BJ (cell line): ENCODE measurements around the gene MEG3. TPM values are rescaled to one million over a fixed set of nuclear protein-coding genes. Genes with fewer than 3 reads are reported as not detected.
A peak's percentile ranks its signal among the peaks of the same experiment; 100 is the strongest.

Experiments
- CTCF ChIA-PET: fragments of 350-600 bp; formaldehyde crosslinking; extraction: SDS; loops from one replicate; lab custom pipeline; 2021; ENCODE audit warnings: antibody characterized with exemption, inconsistent platforms; lab: Yijun Ruan, JAX
- POLR2A ChIA-PET: fragments of 300-600 bp; sonication (Branson Sonifier 250); formaldehyde crosslinking; extraction: SDS; loops from one replicate; lab custom pipeline; 2021; ENCODE audit warnings: antibody characterized with exemption; lab: Charles Lee
- DNase-seq: peaks from one replicate; pipeline ENCODE4 v3.0.0-alpha.2; 2011; ENCODE audit warnings: low read depth
- H3K27me3 ChIP-seq: 2 replicates; pipeline ENCODE4 v1.6.0; 2011; ENCODE audit warnings: low read length; ENCODE audit not compliant: control insufficient read depth, insufficient read depth
- H3K36me3 ChIP-seq: 2 replicates; pipeline ENCODE4 v1.5.1; 2011; ENCODE audit warnings: low read length; ENCODE audit not compliant: control insufficient read depth, insufficient read depth
- H3K4me3 ChIP-seq: 2 replicates; pipeline ENCODE4 v1.5.1; 2011; ENCODE audit warnings: low read depth, mild to moderate bottlenecking, control low read depth, low read length
- polyA plus RNA-seq: library from polyadenylated mRNA; depleted of rRNA; stranded (reverse); fragments of >200 nt; gene quantifications from 2 replicates; pipeline ENCODE4 v1.2.3, GENCODE V29; 2011
- TF ChIP-seq, protein P1 (sequence below): IDR thresholded peaks from 2 replicates; pipeline ENCODE4 v1.5.1; 2011; ENCODE audit warnings: low read depth, mild to moderate bottlenecking, control low read depth, inconsistent platforms, low read length, moderate library complexity; ENCODE audit not compliant: insufficient read depth

MEG3 gene
- polyA plus RNA-seq, 1 experiment, result 234 TPM

DNA sequence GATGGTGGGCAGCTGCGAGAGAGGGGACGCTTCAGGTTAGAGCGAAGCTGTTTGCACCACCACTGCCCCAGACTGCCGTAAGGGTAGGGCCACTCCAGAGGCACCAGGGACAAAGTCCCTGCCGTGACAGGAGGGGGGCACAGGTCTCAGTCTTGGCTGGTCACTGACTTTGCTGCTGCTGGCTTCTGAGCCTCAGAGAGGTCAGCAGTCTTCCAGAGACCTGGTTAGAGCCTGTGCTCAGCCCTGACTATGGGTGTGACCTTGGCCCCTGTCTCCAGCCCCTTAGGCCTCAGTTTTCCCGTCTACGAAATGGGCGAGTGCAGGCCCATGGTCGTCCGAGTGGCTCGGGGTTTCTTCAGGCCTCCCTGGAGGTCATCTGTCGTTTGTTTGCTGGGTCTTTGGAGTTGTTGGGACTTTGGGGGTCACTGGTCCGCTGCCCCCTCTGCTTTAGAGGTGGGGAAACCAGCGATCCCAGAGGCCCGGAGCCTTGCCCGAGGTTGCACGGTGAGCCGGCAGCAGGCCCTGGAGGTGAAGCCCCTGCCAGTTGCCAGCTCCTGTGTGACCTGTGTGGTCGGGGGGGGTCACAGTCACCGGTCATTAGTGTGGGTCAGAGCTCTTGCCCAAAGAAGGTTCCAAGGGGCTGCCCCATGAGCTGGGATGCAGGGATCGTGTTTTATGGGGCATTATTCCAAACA lies 15.3 kb downstream of the MEG3 start:
- Histone ChIP-seq H3K4me3 (no peak overlapping the region), H3K36me3 (peaks cover 34% of the 10 kb centered on the region), H3K27me3 (no peaks in the 10 kb centered on the region)
- ChIA-PET POLR2A (no interaction called here), CTCF (interaction anchor here (0.6 to 1.7 kb wide), 3 partner anchors 12 to 456 kb away, joined by 3 to 5 read pairs (median 3); no protein-coding TSS in a partner anchor)
- TF ChIP-seq, protein P1, sequence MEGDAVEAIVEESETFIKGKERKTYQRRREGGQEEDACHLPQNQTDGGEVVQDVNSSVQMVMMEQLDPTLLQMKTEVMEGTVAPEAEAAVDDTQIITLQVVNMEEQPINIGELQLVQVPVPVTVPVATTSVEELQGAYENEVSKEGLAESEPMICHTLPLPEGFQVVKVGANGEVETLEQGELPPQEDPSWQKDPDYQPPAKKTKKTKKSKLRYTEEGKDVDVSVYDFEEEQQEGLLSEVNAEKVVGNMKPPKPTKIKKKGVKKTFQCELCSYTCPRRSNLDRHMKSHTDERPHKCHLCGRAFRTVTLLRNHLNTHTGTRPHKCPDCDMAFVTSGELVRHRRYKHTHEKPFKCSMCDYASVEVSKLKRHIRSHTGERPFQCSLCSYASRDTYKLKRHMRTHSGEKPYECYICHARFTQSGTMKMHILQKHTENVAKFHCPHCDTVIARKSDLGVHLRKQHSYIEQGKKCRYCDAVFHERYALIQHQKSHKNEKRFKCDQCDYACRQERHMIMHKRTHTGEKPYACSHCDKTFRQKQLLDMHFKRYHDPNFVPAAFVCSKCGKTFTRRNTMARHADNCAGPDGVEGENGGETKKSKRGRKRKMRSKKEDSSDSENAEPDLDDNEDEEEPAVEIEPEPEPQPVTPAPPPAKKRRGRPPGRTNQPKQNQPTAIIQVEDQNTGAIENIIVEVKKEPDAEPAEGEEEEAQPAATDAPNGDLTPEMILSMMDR, result no peak
- DNase-seq, result no peak

DNA sequence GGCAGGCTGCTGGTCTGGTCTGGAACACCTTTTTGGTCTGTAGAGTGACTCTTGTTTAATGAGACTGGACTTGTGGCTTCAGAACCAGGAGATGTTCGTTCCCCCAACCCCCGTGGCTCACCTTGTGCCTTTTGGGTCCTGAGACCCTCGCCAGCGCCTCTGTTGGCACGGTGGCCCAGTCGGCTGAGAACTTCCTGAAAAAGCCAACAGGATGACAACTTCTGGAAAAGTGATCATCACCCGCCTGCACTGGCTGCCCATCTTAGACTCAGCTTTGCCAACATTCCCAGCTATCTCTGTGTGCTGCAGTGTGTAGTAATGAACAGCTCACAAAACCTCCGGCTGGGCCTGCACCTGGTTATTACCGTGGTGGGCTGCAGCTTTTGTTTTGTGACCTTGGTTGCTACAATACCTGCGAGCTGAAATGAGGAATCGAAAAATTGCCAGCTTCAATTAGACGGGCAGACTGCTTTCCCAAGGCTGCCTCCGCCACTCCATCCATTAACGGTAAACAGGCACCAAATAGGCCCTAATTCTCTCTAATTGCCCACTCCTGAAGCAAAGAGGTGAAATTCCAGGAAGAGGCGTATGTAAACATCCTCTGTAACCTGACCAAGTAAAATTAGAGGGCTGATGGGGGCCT lies 16.0 kb downstream of the MEG3 start:
- POLR2A ChIA-PET, result no interaction called here
- no peak overlapping the region for H3K4me3 ChIP-seq

DNA sequence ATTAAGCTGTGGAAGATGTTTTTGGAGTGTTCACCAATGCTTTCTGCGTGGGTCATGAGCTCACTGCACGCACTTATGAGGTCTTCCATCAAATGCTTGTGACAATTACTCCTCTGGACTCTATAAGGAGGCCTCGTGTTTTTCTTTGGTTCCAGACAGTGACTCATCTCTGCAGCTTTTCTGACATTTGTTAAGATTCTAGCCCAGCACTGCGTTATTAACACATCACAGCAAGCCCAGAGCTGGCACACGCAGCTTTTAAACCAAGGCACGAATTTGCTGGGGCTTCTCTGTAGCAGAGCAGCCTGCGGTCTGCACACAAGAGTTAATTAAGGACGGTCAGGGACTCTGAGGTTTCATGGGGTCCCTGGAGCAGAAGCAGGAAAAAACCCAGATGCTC lies 16.9 kb downstream of the MEG3 start:
- Histone ChIP-seq H3K27me3 (no peaks in the 10 kb centered on the region), H3K36me3 (peaks cover 26% of the 10 kb centered on the region), H3K4me3 (no peak overlapping the region)
- CTCF ChIA-PET, result interaction anchor here (1.2 to 1.5 kb wide), 3 partner anchors 12 to 425 kb away, joined by 3 to 5 read pairs (median 3); no protein-coding TSS in a partner anchor
- TF ChIP-seq, protein P1, result no peak
- DNase-seq, result peak; percentile 70
- POLR2A ChIA-PET, result no interaction called here

More for the DNA sequence above, 16.0 kb downstream of the MEG3 start:
- no peak for DNase-seq
- H3K27me3 ChIP-seq, result no peaks in the 10 kb centered on the region
- CTCF ChIA-PET, result interaction anchor here (1.2 to 1.7 kb wide), 4 partner anchors 13 to 457 kb away, joined by 3 to 5 read pairs (median 4); no protein-coding TSS in a partner anchor
- peaks cover 32% of the 10 kb centered on the region for H3K36me3 ChIP-seq
- TF ChIP-seq, protein P1, result no peak

DNA sequence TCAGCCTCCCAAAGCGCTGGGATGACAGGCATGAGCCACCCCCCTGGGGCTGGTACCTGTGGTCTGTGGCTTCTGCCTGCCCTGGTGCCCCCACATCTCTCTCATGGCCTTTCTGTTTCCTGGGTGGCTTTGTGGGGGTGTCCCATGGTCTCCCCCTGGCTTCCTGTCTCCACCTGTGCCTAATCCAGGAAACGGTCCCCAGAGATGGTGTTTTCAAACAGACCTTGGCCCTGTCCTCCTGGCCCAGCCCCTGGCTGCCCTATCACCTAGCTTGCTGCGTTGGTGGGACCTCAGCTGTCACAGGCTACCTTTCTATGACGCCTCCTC lies 18.1 kb downstream of the MEG3 start:
- H3K36me3 ChIP-seq, result peaks cover 20% of the 10 kb centered on the region
- CTCF ChIA-PET, result no interaction called here
- TF ChIP-seq, protein P1, result no peak

DNA sequence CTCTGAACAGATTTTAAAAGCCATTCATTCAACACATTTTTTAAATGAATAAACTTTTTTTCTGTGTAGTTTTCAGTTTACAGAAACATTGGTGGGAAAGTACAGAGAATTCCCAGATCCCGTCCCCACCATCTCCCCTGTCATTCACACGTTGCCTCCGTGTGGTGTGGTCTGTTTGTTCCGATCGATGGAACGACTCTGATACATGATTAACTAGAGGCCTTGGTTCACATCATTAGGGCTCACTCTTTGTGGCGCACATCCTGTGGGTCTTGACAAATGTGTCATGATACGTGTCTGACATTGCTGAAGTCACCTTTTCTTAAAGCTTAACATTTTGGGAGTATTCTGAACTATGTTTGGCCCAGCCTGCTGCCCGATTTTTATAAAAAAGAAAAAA lies 18.5 kb downstream of the MEG3 start:
- ChIA-PET CTCF (no interaction called here), POLR2A (no interaction called here)
- Histone ChIP-seq H3K27me3 (no peaks in the 10 kb centered on the region), H3K4me3 (no peak overlapping the region), H3K36me3 (peaks cover 20% of the 10 kb centered on the region)
- DNase-seq, result no peak
- TF ChIP-seq, protein P1, result no peak

More for the DNA sequence above, 18.1 kb downstream of the MEG3 start:
- Histone ChIP-seq H3K27me3 (no peaks in the 10 kb centered on the region), H3K4me3 (no peak overlapping the region)
- POLR2A ChIA-PET, result no interaction called here
- DNase-seq, result no peak
